K562 (cell line): ENCODE results near the gene CAST. TPM values are rescaled to one million over a fixed set of nuclear protein-coding genes. Genes with fewer than 3 reads are reported as not detected.

Experiments
- ATAC-seq: fragments of 200-7000 bp; cut with Tn5 transposase; 3 replicates; pipeline ENCODE4 v1.9.1; 2020; ENCODE audit warnings: moderate library complexity
- BruUV-seq: library from RNA; stranded (reverse); fragments of 400-500 nt; replicated peaks from 2 replicates; lab custom pipeline; 2021; lab: Mats Ljungman, UMichigan
- CTCF ChIA-PET: fragments of 300-600 bp; formaldehyde crosslinking; extraction: SDS; loops from one replicate; lab custom pipeline; 2021; ENCODE audit warnings: low intra/inter-chr PET ratio; lab: Yijun Ruan, JAX
- POLR2A ChIA-PET: fragments of 300-600, 350-650 bp; sonication (Branson Sonifier 250); formaldehyde crosslinking; extraction: SDS; loops from one replicate; lab custom pipeline; 2021; ENCODE audit warnings: antibody characterized with exemption, inconsistent platforms; lab: Yijun Ruan, JAX
- DNase-seq, 4 experiments: peaks; one replicate each; pipeline versions ENCODE4 v3.0.0 to v3.0.0-alpha.2; 2011 to 2018; ENCODE audit warnings: low spot score in 3 of 4, mixed read lengths in 3 of 4; ENCODE audit errors: extremely low read depth in 1 of 4
- FAIRE-seq: peaks from 2 replicates; lab custom pipeline; 2011; peaks lifted over from hg19 to GRCh38; lab: Jason Lieb, UNC
- H2AFZ ChIP-seq: 2 replicates; pipeline ENCODE4 v1.6.0; 2011; ENCODE audit warnings: low read depth, low read length, control low read depth, inconsistent platforms
- H3K27ac ChIP-seq: fragments of 200-600 bp; 3 replicates; pipeline ENCODE4 v1.8.0; 2011; ENCODE audit warnings: low read depth, mild to moderate bottlenecking, control low read depth, inconsistent platforms, low read length, moderate library complexity, mixed read lengths; ENCODE audit errors: extremely low read depth
- H3K27me3 ChIP-seq, 2 experiments: fragments of 300-600 bp in 1 of 2; 2 replicates in 1 of 2; 3 replicates in 1 of 2; pipeline versions ENCODE4 v1.6.0 to v1.8.0; 2011; ENCODE audit warnings: inconsistent platforms in 2 of 2, low read length in 2 of 2, mild to moderate bottlenecking in 1 of 2, mixed read lengths in 1 of 2, moderate library complexity in 1 of 2; ENCODE audit not compliant: control insufficient read depth in 2 of 2, insufficient read depth in 2 of 2
- H3K36me3 ChIP-seq: fragments of 300-600 bp; 3 replicates; pipeline ENCODE4 v1.8.0; 2011; ENCODE audit warnings: mild to moderate bottlenecking, low read length, inconsistent platforms; ENCODE audit not compliant: control insufficient read depth, insufficient read depth
- H3K4me1 ChIP-seq, 2 experiments: fragments of 200-600 bp in 1 of 2; replicated peaks in 1 of 2; 2 replicates in 1 of 2; 3 replicates in 1 of 2; pipeline versions ENCODE4 v1.5.1 to v1.8.0; 2011; ENCODE audit warnings: inconsistent platforms in 2 of 2, low read length in 2 of 2, mild to moderate bottlenecking in 1 of 2, mixed read lengths in 1 of 2, moderate library complexity in 1 of 2; ENCODE audit not compliant: control insufficient read depth in 2 of 2, insufficient read depth in 2 of 2
- H3K4me2 ChIP-seq: 2 replicates; pipeline ENCODE4 v1.6.1; 2011; ENCODE audit warnings: low read length, control low read depth, inconsistent platforms, mixed read lengths; ENCODE audit not compliant: insufficient read depth
- H3K4me3 ChIP-seq: fragments of 200-600 bp; sonication (generic), shearing (Covaris generic); 2 replicates; pipeline ENCODE4 v1.5.1; 2016; ENCODE audit warnings: control low read depth, inconsistent platforms
- H3K79me2 ChIP-seq: fragments of 200-600 bp; 3 replicates; pipeline ENCODE4 v1.8.0; 2011; ENCODE audit warnings: low read length, inconsistent platforms; ENCODE audit not compliant: control insufficient read depth, insufficient read depth
- H3K9ac ChIP-seq, 2 experiments: 2 replicates each; pipeline versions ENCODE4 v1.6.0 to v1.6.1; 2011; ENCODE audit warnings: low read depth in 2 of 2, low read length in 2 of 2, control low read depth in 1 of 2, inconsistent platforms in 1 of 2, mild to moderate bottlenecking in 1 of 2, mixed read lengths in 1 of 2; ENCODE audit not compliant: insufficient read depth in 1 of 2
- H3K9me1 ChIP-seq: one replicate; pipeline ENCODE4 v1.6.0; 2011; ENCODE audit warnings: inconsistent platforms, mild to moderate bottlenecking, low read length, moderate library complexity; ENCODE audit not compliant: control insufficient read depth, insufficient read depth
- H3K9me3 ChIP-seq: replicated peaks from 2 replicates; pipeline ENCODE4 v1.5.1; 2011; ENCODE audit warnings: low read depth, low read length, inconsistent platforms; ENCODE audit not compliant: control insufficient read depth, insufficient read depth
- H4K20me1 ChIP-seq: replicated peaks from 2 replicates; pipeline ENCODE4 v1.6.1; 2011; ENCODE audit warnings: low read length, inconsistent platforms, mixed read lengths; ENCODE audit not compliant: control insufficient read depth, insufficient read depth
- BDP1 ChIP-seq: IDR thresholded peaks from 3 replicates; pipeline ENCODE4 v1.6.1; 2011; ENCODE audit not compliant: insufficient read length, insufficient read depth
- CBFA2T2 ChIP-seq: fragments of 450-650 bp; conservative IDR thresholded peaks from 2 replicates; pipeline ENCODE4 v1.6.1; 2017; ENCODE audit warnings: mild to moderate bottlenecking
- CREBBP ChIP-seq: IDR thresholded peaks from one replicate; pipeline ENCODE4 v1.6.1; 2012; ENCODE audit warnings: low read depth, mild to moderate bottlenecking, control low read depth, inconsistent platforms, low read length
- ESRRA ChIP-seq: fragments of 450-650 bp; IDR thresholded peaks from 2 replicates; pipeline ENCODE4 v1.6.1; 2014; ENCODE audit warnings: low read depth, mild to moderate bottlenecking, moderate library complexity, borderline replicate concordance
- FOSL1 ChIP-seq: fragments of 200-800 bp; sonication (Bioruptor generic); conservative IDR thresholded peaks from 2 replicates; pipeline ENCODE4 v1.6.1; 2016; ENCODE audit warnings: missing genetic modification characterization, missing compliant biosample characterization
- FOXA3 ChIP-seq, 2 experiments: fragments of 450-650 bp in 1 of 2; sonication (generic) in 1 of 2; formaldehyde crosslinking; IDR thresholded peaks in 1 of 2; conservative IDR thresholded peaks in 1 of 2; 2 replicates each; pipeline versions ENCODE4 v1.4.0 to v1.8.0; 2020 to 2022; ENCODE audit warnings: mild to moderate bottlenecking in 2 of 2, missing genetic modification reagents in 1 of 2
- FOXJ3 ChIP-seq: sonication (generic); formaldehyde crosslinking; IDR thresholded peaks from 2 replicates; pipeline ENCODE4 v1.4.0; 2020; ENCODE audit warnings: mild to moderate bottlenecking, missing genetic modification reagents
- MEIS2 ChIP-seq: fragments of 450-650 bp; IDR thresholded peaks from 2 replicates; pipeline ENCODE4 v1.6.1; 2014; ENCODE audit warnings: mild to moderate bottlenecking; ENCODE audit not compliant: partially characterized antibody
- MTA1 ChIP-seq: fragments of 450-650 bp; IDR thresholded peaks from 2 replicates; pipeline ENCODE4 v1.6.1; 2017; ENCODE audit warnings: borderline replicate concordance
- SMARCA4 ChIP-seq: fragments of 450-650 bp; IDR thresholded peaks from 2 replicates; pipeline ENCODE4 v1.6.1; 2016
- SRSF9 ChIP-seq: fragments of 200-400 bp; formaldehyde crosslinking; IDR thresholded peaks from 2 replicates; pipeline ENCODE4 v1.6.1; 2017; ENCODE audit warnings: low read depth, low read length, borderline replicate concordance
- STAT5A ChIP-seq: IDR thresholded peaks from 2 replicates; pipeline ENCODE4 v1.6.1; 2012; ENCODE audit warnings: low read length, inconsistent platforms, borderline replicate concordance
- TCF7 ChIP-seq: sonication (generic); IDR thresholded peaks from 2 replicates; pipeline ENCODE4 v1.6.1; 2016; ENCODE audit warnings: antibody characterized with exemption, borderline replicate concordance
- ZNF507 ChIP-seq: conservative IDR thresholded peaks from 2 replicates; pipeline ENCODE4 v1.6.1; 2017; ENCODE audit warnings: missing genetic modification characterization, missing compliant biosample characterization
- in situ Hi-C: fragments of 300-500 bp; cut with MboI; formaldehyde crosslinking; loops from 4 replicates; pipeline ENCODE4 v1.15.0; 2018; ENCODE audit warnings: inconsistent platforms, mixed read lengths
- intact Hi-C: fragments of 100-400 bp; cut with micrococcal nuclease; formaldehyde crosslinking; loops from 2 replicates; pipeline ENCODE4 v1.14.2; 2022
- polyA plus RNA-seq, 8 experiments: library from polyadenylated mRNA; depleted of rRNA in 4 of 8; stranded (reverse) in 5 of 8; unstranded in 3 of 8; fragments of >200 nt; fragmentation: Nextera tagmentation in 2 of 8; fragmentation: Illumina TruSeq in 1 of 8; extraction: Ambion mirVana in 2 of 8; extraction: Trizol in 1 of 8; gene quantifications; 2 replicates each; pipeline versions ENCODE4 v1.2.1 to v1.2.3, GENCODE V29; 2011 to 2014; ENCODE audit warnings: inconsistent platforms in 1 of 8, missing spikeins in 1 of 8
- total RNA-seq, 7 experiments: library from RNA; depleted of rRNA in 6 of 7; stranded (reverse); fragments of >200 nt in 6 of 7; fragmentation: Illumina TruSeq in 2 of 7; extraction: Trizol in 2 of 7; gene quantifications; 2 replicates each; pipeline versions ENCODE4 v1.2.1 to v1.2.3, GENCODE V29; 2011 to 2021; ENCODE audit warnings: low replicate concordance in 1 of 7
- TF ChIP-seq, protein P1 (sequence below): IDR thresholded peaks from 2 replicates; pipeline ENCODE4 v1.6.1; 2012; ENCODE audit warnings: low read depth, low read length, improper control_type of control experiment, borderline replicate concordance
- TF ChIP-seq, protein P2 (sequence below): fragments of 450-650 bp; IDR thresholded peaks from 2 replicates; pipeline ENCODE4 v1.6.1; 2016
- TF ChIP-seq, protein P3 (sequence below): sonication (generic); formaldehyde crosslinking; IDR thresholded peaks from 2 replicates; pipeline ENCODE4 v1.8.1; 2023; ENCODE audit warnings: missing genetic modification reagents, mild to moderate bottlenecking, borderline replicate concordance

The CAST gene
- total and polyA plus RNA-seq, 9 of the 15 experiments (the other 6 are each of a cell fraction or from before 2014, with no cell fraction given) = 55.5 to 136 (median 86.1) TPM

DNA sequence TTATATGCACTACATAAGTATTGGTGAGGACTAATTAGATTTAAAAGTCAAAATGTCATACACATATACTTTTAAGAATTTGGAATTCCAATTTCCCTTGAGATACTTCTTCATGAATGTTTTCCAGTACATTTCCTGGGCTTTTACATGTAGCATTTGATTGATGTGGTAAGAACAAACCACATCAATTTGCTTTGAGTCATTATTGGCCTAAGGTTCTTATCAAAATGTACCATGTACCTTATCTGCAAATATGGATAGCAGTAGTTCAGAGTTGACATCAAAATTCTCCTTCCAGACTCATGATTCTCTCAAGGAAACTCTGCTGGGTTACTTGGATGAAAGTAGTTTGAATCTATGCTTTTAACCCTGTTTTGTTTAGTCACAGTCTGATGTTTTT lies 2.5 kb downstream of the CAST start:
- FAIRE-seq (no peak), DNase-seq (no peak), ATAC-seq (no peak)
- Histone ChIP-seq H3K4me1 (peaks cover 0 to 17% of the 10 kb centered on the region in 2 experiments; a peak in 4 of 5 replicates), H4K20me1 (no peaks in the 10 kb centered on the region; the same call in 1 of the 2 replicates), H2AFZ (no peak overlapping the region), H3K4me3 (no peak overlapping the region), H3K9ac (no peak overlapping the region), H3K36me3 (no peaks in the 10 kb centered on the region), H3K79me2 (no peaks in the 10 kb centered on the region), H3K9me1 (no peaks in the 10 kb centered on the region), H3K27me3 (peaks cover 11 to 31% of the 10 kb centered on the region in 2 experiments; a peak in 3 of 5 replicates), H3K27ac (no peak overlapping the region), H3K4me2 (no peak overlapping the region), H3K9me3 (no peaks in the 10 kb centered on the region)
- no TSS peak for BruUV-seq
- in situ Hi-C loops (no loop called here), intact Hi-C loops (no loop called here)
- CTCF ChIA-PET = no interaction called here
- POLR2A ChIA-PET = interaction anchor here (0.9 kb wide), 1 partner anchor 264 kb away, joined by 3 read pairs; no protein-coding TSS in a partner anchor
- peak; percentile 35; the same call in 1 of the 2 replicates for TF ChIP-seq SMARCA4
- no peak for TF ChIP-seq MTA1
- TF ChIP-seq CBFA2T2 = peak; percentile 45
- TF ChIP-seq BDP1 = no peak
- TF ChIP-seq MEIS2 = peak; percentile 67
- TF ChIP-seq, protein P1, sequence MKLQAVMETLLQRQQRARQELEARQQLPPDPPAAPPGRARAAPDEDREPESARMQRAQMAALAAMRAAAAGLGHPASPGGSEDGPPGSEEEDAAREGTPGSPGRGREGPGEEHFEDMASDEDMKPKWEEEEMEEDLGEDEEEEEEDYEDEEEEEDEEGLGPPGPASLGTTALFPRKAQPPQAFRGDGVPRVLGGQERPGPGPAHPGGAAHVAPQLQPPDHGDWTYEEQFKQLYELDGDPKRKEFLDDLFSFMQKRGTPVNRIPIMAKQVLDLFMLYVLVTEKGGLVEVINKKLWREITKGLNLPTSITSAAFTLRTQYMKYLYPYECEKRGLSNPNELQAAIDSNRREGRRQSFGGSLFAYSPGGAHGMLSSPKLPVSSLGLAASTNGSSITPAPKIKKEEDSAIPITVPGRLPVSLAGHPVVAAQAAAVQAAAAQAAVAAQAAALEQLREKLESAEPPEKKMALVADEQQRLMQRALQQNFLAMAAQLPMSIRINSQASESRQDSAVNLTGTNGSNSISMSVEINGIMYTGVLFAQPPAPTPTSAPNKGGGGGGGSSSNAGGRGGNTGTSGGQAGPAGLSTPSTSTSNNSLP = no peak
- no peak for TF ChIP-seq FOXJ3 (CRISPR knock-in tag)
- TF ChIP-seq ZNF507 (tag) = no peak
- TF ChIP-seq, protein P2, sequence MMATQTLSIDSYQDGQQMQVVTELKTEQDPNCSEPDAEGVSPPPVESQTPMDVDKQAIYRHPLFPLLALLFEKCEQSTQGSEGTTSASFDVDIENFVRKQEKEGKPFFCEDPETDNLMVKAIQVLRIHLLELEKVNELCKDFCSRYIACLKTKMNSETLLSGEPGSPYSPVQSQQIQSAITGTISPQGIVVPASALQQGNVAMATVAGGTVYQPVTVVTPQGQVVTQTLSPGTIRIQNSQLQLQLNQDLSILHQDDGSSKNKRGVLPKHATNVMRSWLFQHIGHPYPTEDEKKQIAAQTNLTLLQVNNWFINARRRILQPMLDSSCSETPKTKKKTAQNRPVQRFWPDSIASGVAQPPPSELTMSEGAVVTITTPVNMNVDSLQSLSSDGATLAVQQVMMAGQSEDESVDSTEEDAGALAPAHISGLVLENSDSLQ = peak; percentile 38; the same call in 1 of the 2 replicates
- TF ChIP-seq, protein P3, sequence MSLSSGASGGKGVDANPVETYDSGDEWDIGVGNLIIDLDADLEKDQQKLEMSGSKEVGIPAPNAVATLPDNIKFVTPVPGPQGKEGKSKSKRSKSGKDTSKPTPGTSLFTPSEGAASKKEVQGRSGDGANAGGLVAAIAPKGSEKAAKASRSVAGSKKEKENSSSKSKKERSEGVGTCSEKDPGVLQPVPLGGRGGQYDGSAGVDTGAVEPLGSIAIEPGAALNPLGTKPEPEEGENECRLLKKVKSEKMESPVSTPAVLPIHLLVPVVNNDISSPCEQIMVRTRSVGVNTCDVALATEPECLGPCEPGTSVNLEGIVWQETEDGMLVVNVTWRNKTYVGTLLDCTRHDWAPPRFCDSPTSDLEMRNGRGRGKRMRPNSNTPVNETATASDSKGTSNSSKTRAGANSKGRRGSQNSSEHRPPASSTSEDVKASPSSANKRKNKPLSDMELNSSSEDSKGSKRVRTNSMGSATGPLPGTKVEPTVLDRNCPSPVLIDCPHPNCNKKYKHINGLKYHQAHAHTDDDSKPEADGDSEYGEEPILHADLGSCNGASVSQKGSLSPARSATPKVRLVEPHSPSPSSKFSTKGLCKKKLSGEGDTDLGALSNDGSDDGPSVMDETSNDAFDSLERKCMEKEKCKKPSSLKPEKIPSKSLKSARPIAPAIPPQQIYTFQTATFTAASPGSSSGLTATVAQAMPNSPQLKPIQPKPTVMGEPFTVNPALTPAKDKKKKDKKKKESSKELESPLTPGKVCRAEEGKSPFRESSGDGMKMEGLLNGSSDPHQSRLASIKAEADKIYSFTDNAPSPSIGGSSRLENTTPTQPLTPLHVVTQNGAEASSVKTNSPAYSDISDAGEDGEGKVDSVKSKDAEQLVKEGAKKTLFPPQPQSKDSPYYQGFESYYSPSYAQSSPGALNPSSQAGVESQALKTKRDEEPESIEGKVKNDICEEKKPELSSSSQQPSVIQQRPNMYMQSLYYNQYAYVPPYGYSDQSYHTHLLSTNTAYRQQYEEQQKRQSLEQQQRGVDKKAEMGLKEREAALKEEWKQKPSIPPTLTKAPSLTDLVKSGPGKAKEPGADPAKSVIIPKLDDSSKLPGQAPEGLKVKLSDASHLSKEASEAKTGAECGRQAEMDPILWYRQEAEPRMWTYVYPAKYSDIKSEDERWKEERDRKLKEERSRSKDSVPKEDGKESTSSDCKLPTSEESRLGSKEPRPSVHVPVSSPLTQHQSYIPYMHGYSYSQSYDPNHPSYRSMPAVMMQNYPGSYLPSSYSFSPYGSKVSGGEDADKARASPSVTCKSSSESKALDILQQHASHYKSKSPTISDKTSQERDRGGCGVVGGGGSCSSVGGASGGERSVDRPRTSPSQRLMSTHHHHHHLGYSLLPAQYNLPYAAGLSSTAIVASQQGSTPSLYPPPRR (CRISPR knock-in tag) = no peak
- 0 out of 2 replicates have a peak, but pooled peaks have one; percentile 16 for TF ChIP-seq STAT5A
- no peak for TF ChIP-seq CREBBP
- TF ChIP-seq ESRRA = no peak
- peak; percentile 47; the same call in 1 of the 2 replicates for TF ChIP-seq TCF7
- TF ChIP-seq SRSF9 = no peak
- 0 out of 4 replicates have a peak, but pooled peaks of 1 of the 2 experiments have one; percentile 18 for TF ChIP-seq FOXA3 (CRISPR knock-in tag; conservative IDR thresholded peaks at IDR 0.05 in 1 of 2, IDR thresholded peaks at IDR 0.05 in 1 of 2)
- TF ChIP-seq FOSL1 (tag) = peak; percentile 77
